NCI-H446 (cell line): ENCODE results near the gene ACTL8.

Experiments
- DNase-seq, 2 experiments: peaks; one replicate each; lab custom pipeline; 2025; lab: John Stamatoyannopoulos, UW

The ACTL8 gene

DNA sequence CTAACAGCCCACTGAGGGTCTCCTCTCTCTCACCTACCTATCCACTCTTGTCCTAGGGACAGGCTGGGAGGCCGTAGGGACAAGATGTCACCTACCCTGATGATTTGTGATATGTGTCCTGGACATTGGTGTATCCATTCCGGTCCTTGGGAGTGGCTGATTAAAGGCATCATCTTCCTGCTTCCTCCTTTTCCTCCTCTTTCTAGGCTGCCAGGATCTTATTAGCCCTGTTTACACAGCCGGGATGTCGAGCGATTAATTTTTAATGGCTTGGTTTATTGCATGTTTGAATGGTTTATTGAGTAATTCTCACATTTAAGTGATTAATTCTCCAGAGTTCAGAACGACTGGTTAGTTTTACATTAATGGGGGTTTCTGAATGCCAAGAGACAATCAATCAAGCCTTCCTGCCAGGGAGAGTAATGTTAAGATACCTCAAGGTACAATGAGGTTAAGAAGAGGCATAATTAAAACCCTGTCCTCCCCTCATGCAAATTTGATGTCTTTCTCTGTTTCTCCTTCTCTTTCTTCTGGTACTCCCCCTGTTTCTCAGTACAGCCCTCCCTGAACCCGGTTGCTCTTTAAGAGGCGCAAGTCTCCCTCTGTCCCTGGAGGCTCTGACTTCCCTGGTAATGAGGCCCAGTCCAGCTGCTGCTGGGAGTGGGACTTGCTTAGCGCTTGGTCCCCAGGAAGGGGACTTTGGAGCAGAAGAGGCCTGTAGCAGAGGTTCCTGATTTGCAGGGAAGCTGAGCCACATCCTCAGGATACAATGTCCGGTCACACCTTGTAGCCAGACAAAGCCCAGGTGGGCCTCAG lies 50.9 kb downstream of the ACTL8 start:
- DNase-seq = no peak

DNA sequence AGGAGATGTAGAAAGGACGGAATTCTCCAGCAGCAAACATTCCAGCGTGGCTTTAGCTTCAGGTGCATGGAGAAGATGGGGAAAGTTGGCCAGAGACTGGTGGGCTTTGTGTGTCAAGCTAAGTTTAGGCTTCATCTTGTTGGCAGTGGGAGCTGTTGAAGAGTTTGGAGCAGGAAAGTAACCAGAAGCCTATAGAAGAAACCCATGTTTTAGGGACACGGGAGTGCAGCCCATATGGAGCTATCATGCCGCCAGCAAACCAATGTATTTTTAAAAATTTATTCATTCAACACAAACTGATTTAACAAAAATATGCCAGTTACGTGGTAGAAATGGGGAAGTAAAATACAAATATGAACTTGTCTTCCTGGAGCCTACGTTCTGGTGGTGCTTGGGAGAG lies 53.7 kb downstream of the ACTL8 start:
- DNase-seq = no peak

DNA sequence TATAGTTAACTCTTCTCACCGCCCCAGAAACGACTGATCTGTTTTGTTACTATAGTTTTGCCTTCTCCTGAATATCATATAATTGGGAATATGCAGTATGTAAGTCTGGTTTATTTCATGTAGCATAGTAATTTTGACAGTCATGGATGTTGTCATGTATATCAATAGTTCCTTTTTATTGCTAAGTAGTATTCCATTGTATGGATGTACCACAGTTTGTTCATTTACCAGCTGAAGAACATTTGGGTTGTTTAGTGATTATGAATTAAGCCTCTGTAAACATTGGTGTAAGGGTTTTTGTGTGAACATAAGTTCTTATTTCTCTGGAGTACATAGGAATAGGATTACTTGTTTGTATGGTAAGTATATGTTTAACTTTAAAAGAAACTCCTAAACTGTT lies 55.5 kb downstream of the ACTL8 start:
- no peak for DNase-seq

DNA sequence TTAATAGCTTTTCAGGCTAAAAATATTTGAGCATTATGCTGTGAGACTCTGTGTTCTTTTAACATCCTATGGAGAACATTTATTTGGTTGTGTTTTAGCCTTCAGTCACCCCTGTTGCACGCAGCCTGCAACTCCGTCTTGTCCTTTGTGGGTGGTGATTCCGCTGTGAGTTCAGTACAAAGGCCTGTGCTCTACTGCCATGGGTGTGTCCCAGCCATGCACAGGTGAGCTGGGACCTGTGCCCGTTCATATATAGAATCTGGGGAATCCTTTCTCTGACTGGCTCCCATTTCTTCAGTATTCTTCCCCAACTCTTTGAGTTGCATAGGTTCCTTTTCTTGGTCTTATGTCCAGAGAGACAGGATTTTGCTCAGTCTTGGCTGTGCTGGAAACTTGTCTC lies 61.4 kb downstream of the ACTL8 start:
- DNase-seq = no peak

DNA sequence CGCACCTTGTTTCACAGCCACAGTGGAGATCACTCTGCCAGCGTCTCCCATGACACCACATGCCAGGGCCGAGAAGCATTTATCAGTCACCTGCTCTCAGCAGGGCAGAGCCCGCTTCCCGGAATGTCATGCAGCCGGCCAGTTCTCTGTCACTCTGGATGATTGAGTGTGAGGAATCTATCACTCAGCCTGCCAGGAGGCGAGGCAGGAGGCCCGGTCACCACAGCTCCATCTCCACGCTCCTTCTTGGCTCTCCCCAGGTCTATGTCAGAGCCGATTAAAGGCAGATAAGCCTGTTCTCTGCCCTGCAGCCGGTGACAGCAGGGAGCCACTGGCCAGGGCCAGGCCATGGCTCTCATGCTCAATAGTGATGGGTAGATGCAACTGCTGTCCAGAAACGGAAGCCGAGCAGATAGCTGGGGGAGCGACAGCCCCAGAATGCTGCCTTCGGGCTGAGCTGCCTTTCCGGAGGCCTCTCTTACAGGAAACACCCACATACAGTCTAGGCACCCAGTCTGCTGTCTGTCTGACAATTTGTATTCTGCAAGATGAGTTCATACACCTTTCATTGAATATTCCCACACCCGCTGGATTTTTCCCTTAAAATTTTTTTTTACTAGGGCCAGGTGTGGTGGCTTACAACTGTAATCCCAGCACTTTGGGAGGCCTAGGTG lies 64.1 kb downstream of the ACTL8 start:
- peak in 1 of 2 experiments; percentile 63 for DNase-seq

DNA sequence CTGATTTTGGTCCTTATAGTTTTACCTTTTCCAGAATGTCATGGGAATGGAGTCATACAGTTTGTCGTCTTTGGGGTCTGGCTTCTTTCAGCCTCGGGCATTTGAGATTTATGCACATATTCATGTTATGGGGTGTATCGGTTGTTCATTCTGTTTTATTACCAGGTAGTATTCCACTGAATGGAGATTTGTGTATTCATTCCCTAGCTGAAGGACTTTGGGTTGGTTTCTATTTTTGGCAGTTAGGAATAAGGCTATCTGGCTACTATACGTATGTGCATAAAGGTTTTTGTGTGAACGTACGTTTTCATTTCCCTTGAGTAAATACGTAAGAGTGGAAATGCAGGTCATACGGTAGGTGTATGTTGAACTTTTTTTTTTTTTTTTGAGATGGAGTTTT lies 65.1 kb downstream of the ACTL8 start:
- no peak for DNase-seq

DNA sequence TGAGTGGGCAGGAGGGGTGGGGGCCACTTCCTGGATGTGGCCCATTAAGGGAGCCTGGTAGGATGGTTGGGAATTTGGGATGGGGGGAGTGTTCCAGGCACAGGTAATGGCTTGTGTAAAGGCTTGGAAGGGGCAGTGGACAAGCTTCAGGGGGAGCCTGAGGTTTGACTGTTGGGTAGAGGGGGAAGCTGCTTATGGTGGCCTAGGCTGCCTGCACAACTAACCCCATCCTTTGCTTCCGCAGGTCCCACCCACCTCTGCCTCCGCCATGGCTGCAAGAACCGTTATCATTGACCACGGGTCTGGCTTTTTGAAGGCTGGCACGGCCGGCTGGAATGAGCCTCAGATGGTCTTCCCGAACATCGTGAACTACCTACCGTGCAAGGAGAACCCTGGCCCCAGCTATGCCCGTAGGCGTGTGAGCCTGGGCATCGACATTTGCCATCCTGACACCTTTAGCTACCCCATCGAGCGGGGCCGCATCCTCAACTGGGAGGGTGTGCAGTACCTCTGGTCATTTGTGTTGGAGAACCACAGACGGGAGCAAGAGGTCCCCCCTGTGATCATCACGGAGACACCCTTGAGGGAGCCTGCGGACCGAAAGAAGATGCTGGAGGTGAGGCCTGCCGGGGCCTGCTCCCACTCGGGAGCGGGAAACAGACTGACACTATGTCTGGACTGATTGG lies 67.8 kb downstream of the ACTL8 start:
- DNase-seq = no peak

DNA sequence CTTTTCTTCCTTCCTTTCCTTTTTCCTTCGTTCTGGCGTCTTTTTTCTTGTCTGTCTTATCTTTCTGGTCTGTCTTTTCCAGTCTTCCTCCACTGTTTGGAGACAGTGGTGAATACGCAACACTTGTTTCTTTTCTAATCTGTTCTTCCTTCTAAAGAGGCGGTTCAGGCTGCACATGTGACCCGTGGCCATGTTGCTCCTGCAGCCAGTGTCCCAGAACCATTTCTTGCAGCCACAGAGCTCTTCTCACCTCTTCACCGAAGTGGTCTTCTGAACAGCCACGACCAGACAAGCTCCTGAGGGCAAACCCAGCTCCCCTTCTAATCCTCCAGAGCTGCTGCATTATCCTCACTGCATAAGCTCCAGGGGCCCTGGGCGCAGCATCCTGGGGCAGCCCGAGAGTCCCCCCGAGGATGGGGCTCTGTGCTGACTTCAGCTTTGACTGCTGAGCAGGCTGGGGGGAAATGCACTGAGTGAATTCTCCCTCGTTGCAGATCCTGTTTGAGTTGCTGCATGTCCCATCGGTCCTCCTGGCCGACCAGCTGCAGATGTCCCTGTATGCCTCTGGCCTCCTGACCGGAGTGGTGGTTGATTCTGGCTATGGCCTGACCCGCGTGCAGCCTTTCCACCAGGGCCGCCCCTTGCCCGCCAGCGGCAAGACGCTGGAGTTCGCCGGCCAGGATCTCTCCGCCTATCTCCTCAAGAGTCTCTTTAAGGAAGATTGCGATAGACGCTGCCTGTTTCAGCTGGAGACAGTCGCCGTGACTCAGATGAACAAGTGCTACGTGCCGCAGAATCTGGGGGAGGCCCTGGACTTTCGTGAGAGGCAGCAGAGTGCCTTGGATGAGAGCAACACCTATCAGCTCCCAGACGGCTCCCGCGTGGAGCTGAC lies 70.4 kb downstream of the ACTL8 start:
- no peak for DNase-seq

DNA sequence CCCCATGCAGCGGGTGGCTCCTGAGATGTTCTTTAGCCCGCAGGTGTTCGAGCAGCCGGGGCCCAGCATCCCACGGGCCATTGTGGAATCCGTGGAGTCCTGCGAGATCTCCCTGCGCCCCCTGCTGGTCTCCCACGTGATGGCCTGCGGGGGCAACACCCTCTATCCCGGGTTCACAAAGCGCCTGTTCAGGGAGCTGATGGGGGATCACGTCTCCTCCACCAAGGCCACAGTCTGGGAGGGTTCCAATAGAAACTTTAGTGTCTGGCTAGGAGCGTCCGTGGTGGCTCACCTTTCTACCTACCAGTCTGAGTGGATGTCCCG lies 71.0 kb downstream of the ACTL8 start:
- peak in 1 of 2 experiments; percentile 54 for DNase-seq

DNA sequence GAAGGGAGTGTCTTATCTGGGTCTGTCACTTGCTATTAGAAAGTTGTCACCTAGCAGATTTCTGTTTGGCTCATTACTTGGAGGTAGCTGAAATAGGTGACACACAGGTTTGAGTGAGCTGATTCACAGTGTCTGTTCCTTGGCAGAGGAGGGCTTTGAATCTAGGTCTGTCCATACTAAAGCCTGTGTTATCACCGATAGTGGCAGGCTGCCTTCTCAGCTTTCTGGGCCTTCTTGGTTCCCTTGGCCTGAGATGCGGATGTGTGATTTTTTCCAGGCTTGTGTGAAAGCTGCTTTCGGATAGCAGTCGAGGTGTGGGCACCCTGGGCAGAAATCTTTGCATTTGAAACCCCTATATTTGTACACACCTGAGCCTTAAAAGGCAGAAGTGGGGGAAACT lies 73.9 kb downstream of the ACTL8 start:
- DNase-seq = no peak

DNA sequence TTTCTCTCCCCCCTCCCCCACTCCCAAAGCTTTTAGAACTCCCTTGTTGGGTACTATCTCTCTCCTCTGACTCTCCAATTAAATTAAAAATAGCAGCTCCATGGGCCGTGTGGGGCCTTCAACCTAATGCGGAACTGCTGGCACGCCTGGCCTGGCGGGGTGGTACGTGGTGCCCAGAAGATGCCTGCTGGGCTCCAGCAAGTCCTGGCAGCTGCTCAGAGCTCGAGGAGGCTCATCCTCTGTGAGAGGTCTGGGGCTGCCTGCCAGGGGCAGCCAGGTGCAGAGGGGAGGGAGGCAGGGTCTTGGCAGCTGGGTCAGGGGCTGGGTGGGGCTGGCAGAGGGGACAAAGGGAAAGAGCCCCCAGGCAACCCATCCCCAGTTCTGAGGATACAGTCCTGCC lies 74.4 kb downstream of the ACTL8 start:
- peak; percentile 91 to 93 for DNase-seq

DNA sequence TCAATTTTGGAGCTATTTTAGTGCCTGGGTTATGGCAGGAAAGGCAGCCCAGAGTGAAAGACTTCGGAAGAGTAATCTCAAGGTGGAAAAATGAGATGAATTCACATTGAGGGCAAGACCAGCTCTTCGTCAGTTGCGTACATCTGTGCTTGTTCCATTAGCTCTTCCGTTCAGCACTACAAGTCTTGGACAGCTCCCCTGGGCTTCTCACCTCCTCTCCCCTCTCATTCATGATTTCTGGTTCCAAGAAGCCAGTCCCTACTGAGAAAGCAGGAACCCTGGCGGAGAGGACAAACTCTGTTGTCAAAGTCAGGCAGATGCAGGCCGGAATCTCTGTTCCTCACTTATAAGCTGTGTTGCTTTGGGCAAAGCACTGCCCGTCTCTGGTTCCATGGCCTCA lies 76.5 kb downstream of the ACTL8 start:
- DNase-seq = no peak

DNA sequence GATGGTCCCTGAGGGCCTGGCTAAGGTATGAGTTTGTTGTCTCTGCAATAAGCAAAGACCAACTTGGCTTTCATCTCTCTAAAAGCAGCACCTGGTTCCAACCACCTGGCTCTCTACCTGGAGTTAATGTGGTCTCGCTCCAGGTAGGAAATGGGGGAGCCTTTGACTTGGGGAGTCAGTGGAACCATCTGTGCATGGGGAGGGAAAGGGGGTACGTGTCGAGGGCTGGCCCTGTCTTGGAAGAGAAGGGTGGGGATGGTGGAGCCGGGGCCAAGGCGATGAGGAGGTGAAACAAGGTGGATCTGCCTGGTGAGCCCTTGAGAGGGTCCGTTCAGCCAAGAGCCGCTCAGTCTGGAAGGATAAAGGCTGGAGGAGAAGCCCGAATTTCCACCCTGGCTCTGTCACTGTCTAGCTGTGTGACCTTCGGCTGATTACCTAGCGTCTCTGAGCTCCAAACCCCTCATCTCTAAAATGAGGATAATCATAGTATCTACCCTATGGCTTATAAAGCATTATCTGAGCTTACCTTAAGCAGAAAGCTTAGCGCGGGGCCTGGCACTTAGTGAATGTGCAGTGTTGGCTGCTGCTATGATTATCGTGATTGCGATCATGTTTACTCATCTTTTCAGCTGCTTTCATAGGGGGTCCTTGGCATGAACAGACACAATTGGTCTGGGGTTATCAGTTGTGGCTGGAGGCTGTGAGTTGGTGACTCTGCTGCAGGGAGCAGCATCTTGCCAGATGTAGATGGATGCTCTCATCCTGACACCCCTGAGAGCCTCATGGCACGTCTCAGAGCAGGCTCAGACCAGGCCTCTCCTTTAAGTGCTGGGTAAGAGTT lies 78.7 kb downstream of the ACTL8 start:
- DNase-seq = no peak

DNA sequence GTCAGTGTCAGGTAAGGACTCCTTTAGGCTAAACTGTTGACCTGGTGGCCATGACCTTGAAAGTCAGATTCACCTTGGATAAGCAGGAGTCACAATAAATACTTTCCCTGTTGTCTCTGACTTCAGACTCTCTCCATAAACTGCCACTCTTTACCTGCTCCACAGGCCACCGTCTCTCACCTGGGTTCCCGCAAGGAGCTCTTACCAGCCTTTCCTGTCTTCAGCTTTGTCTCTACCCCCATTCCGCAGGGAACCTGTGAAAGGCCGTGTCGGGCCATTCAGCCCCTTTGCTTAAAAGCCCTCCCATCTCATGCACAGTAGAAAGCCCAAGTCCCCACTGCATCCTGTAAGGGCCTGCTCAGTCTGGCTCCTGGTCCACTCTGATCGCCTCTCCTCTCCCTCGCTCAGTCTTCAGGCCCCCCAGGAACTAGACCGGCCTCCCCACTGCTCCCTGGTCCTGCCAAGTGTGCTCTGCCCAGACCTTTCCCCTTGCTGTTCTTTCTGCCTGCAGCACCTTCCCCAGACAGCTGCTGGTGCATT lies 79.5 kb downstream of the ACTL8 start:
- no peak for DNase-seq

DNA sequence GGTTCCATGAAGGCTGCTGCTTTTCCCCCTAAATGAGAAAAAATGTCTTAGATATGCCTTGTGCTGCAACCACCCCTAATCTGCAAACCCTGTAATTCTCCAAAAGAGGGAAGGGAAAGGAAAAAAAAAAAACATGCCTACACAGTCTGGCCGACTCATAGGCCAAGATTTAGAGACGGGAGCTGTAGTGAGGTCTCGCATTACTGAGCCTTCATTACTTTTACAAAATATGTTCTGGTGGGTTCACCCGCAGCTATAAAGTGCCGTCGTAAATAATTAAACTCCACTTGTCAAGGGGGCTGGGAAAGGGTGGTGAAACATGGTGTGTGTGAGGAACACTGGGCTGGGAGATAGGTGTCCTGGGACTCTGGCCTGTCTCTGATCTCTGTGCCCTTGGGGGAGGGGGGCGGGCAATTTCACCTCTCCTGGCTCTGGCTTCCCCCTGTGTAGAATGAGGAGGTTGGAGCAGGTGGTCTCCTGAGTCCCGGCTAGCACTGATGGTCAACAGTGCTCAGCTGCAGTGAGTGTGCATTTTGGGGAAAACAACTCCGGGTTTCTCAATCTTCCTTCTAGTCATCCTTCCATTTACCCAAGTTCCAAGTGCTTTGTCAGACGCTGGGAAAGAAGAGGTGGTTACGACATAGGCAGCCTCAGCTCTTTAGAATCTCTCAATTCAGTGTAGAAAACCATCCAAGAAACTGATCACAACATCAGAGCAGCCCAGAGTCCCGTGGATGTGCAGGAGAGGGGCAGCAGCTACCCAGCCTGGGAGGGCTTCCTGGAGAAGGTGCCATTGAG lies 82.3 kb downstream of the ACTL8 start:
- DNase-seq = no peak

DNA sequence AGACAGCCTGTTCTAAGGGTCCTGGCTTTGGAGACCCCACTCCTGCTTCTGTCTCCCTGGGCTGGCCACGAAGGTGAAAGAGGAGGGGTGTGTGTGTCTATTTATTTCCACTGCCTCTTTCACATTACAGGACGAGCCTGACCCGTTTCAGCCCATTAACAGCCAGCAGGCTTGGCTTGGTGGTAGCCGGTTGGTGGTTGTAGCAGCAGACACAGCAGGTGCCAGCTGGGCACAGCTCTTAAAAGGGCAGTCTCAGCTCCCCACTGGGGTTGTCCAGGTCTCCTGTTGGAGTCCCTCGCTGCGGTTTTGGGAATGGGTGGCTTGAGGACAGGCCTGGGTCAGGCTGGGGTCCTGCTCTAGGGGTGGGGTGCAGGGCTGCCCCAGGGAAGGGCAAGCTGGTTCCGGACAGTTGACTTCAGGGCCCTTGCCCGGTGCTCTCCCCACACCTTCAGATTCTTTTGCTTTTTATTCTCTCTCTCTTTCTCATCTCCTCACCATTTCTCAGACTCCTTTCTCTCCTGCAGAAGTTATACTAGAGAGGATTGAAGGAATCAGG lies 84.6 kb downstream of the ACTL8 start:
- no peak for DNase-seq

DNA sequence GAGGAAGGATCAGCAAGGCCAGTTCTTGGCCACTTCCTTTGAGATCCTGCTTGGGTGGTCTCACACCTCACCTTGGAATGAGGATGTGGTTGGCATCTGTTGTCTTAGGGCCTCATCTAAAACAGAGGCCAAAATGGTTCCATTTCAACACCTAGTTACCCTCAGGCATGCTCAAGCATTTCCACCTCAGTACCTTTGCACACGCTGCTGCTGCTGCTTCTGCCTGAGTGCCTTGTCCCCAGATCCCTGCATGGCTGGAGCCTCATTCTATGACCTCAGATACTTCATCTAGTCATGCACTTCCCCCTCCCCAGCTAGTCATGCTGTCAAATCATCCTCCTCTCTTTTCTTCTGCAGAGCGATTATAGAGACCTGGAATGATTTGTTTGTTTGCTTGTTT lies 86.8 kb downstream of the ACTL8 start:
- DNase-seq = no peak

DNA sequence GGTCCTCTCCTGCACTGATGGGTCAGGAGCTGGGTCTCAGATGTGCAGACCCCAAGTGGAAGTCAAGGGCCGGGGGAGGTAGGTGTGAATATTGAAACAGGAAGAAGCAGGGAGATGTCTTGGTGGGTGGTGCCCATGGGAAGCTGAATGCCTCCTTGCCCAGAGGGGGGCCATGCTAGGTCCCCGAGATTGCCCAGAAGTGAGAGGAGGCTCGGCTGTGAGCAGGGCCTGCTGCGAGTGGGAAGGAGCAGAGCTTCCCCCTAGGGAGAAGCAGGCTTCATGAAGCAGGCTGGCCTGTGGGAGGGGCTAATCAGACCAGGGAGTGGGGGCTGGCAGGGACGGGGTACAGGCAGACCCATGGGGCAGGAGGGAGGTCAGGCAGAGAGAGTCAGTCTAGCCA lies 87.6 kb downstream of the ACTL8 start:
- DNase-seq = no peak

DNA sequence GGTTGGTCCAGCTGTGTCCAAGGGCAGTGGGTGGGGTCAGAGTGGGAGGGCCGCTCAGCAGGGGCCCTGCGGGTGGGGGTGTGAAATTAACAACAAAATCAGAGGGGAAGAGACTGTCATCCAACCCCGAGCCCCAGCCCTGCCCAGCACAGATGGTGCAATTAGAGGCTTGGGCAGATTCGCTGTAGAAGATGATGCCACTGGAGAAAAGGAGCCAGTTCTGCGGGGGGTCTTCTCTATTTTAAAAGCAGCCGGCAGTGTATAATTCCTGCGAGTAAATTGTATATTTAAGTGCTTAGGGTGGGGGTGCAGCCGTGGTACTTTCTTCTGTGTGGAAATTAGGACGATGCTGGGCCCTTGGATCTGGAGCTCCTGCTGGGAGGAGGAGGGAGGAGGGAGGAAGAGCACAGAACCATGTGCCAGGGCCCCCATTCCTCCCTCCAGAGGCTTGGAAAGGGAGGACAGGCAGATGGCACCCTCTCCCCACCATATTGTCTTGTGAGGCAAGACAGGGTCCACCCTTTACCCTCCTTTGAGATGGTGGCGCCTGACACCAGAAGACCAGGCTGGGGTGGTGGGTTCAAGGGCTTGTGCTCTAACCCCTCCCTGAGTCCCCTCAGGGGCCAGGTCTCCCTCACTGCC lies 89.2 kb downstream of the ACTL8 start:
- peak; percentile 89 to 91 for DNase-seq
